SK-N-SH (cell line): Measurements from ENCODE around the gene AUH. TPM values are rescaled to one million over a fixed set of nuclear protein-coding genes. Genes with fewer than 3 reads are reported as not detected.

ENCODE experiments used
- CTCF ChIA-PET: fragments of 300-600, 350-600 bp; formaldehyde crosslinking; extraction: SDS; loops from one replicate; lab custom pipeline; 2021; lab: Yijun Ruan, JAX
- POLR2A ChIA-PET: fragments of 350-600 bp; sonication (Branson Sonifier 250); formaldehyde crosslinking; extraction: SDS; loops from one replicate; lab custom pipeline; 2020; ENCODE audit warnings: antibody characterized with exemption, inconsistent platforms; lab: Yijun Ruan, JAX
- DNase-seq: peaks from one replicate; pipeline ENCODE4 v3.0.0; 2012
- H2AFZ ChIP-seq: fragments of 200-600 bp; sonication (generic); 2 replicates; pipeline ENCODE4 v1.8.1; 2016; ENCODE audit warnings: antibody characterized with exemption, mild to moderate bottlenecking, low read depth
- H3F3A ChIP-seq: fragments of 200-600 bp; sonication (generic); replicated peaks from 2 replicates; pipeline ENCODE3; 2016; ENCODE audit warnings: antibody characterized with exemption, mild to moderate bottlenecking; ENCODE audit not compliant: insufficient read depth
- H3K27ac ChIP-seq, 2 experiments: fragments of 200-500 bp in 1 of 2; fragments of 200-600 bp in 1 of 2; sonication (Bioruptor generic) in 1 of 2; sonication (generic), shearing (Covaris generic) in 1 of 2; 2 replicates each; pipeline versions ENCODE4 v1.5.1 to v1.6.1; 2014 to 2016; ENCODE audit warnings: low read depth in 2 of 2, inconsistent platforms in 1 of 2, low read length in 1 of 2, mild to moderate bottlenecking in 1 of 2, mixed read lengths in 1 of 2
- H3K27me3 ChIP-seq: fragments of 200-600 bp; sonication (generic), shearing (Covaris generic); 2 replicates; pipeline ENCODE4 v1.6.1; 2016; ENCODE audit warnings: mixed run types; ENCODE audit not compliant: insufficient read depth
- H3K36me3 ChIP-seq, 2 experiments: fragments of 200-500 bp in 1 of 2; fragments of 200-600 bp in 1 of 2; sonication (Bioruptor generic) in 1 of 2; sonication (generic) in 1 of 2; replicated peaks in 1 of 2; 2 replicates each; pipeline versions ENCODE3 to v1.5.1; 2014 to 2016; ENCODE audit warnings: low read length in 1 of 2, mild to moderate bottlenecking in 1 of 2; ENCODE audit not compliant: insufficient read depth in 2 of 2, control insufficient read depth in 1 of 2
- H3K4me1 ChIP-seq, 2 experiments: fragments of 200-500 bp in 1 of 2; fragments of 200-600 bp in 1 of 2; sonication (Bioruptor generic) in 1 of 2; sonication (generic), shearing (Covaris generic) in 1 of 2; 2 replicates each; pipeline versions ENCODE4 v1.5.1 to v1.6.1; 2014 to 2016; ENCODE audit warnings: low read depth in 1 of 2, low read length in 1 of 2, mixed run types in 1 of 2; ENCODE audit not compliant: insufficient read depth in 2 of 2, control insufficient read depth in 1 of 2
- H3K4me2 ChIP-seq: fragments of 200-600 bp; sonication (generic), shearing (Covaris generic); 2 replicates; pipeline ENCODE4 v1.6.1; 2017; ENCODE audit warnings: mixed run types
- H3K4me3 ChIP-seq, 2 experiments: fragments of 200-500 bp in 1 of 2; fragments of 200-600 bp in 1 of 2; sonication (Bioruptor generic) in 1 of 2; sonication (generic), shearing (Covaris generic) in 1 of 2; 2 replicates each; pipeline versions ENCODE4 v1.5.1 to v1.8.1; 2014 to 2016; ENCODE audit warnings: low read depth in 2 of 2, inconsistent platforms in 1 of 2, low read length in 1 of 2, mild to moderate bottlenecking in 1 of 2, mixed read lengths in 1 of 2, moderate library complexity in 1 of 2
- H3K79me2 ChIP-seq: fragments of 200-600 bp; sonication (generic); 2 replicates; pipeline ENCODE4 v1.8.1; 2017; ENCODE audit warnings: mild to moderate bottlenecking; ENCODE audit not compliant: insufficient read depth
- H3K9ac ChIP-seq: fragments of 200-600 bp; sonication (generic); 2 replicates; pipeline ENCODE4 v1.6.1; 2017; ENCODE audit warnings: mixed run types
- H3K9me2 ChIP-seq: fragments of 200-600 bp; sonication (generic); 2 replicates; pipeline ENCODE4 v1.6.1; 2017; ENCODE audit warnings: mixed run types
- H3K9me3 ChIP-seq: fragments of 200-600 bp; sonication (generic); 2 replicates; pipeline ENCODE4 v1.6.1; 2017; ENCODE audit warnings: mixed run types, mild to moderate bottlenecking, moderate library complexity
- H4K20me1 ChIP-seq: fragments of 200-600 bp; sonication (generic); 2 replicates; pipeline ENCODE4 v1.6.1; 2017; ENCODE audit warnings: mild to moderate bottlenecking, mixed run types; ENCODE audit not compliant: insufficient read depth
- CHD2 ChIP-seq: fragments of 150-350 bp; IDR thresholded peaks from 2 replicates; pipeline ENCODE4 v1.6.1; 2018; ENCODE audit warnings: low read length; ENCODE audit not compliant: partially characterized antibody
- CTCF ChIP-seq: fragments of 200-600 bp; sonication (generic); IDR thresholded peaks from 2 replicates; pipeline ENCODE4 v1.6.1; 2017; ENCODE audit warnings: antibody characterized with exemption, mild to moderate bottlenecking, moderate library complexity
- EZH2phosphoT487 ChIP-seq: fragments of 200-600 bp; sonication (generic); IDR thresholded peaks from 2 replicates; pipeline ENCODE4 v1.6.1; 2017; ENCODE audit warnings: low read depth, mixed run types, mild to moderate bottlenecking, antibody characterized with exemption, moderate library complexity, borderline replicate concordance
- GABPA ChIP-seq: IDR thresholded peaks from 2 replicates; pipeline ENCODE4 v1.4.0; 2012; ENCODE audit warnings: low read depth, mild to moderate bottlenecking
- JUND ChIP-seq: IDR thresholded peaks from 2 replicates; pipeline ENCODE4 v1.4.0; 2012
- MEF2A ChIP-seq: IDR thresholded peaks from 2 replicates; pipeline ENCODE4 v1.4.0; 2012; ENCODE audit warnings: low read depth, borderline replicate concordance
- MXI1 ChIP-seq: IDR thresholded peaks from 2 replicates; pipeline ENCODE4 v1.6.1; 2012; ENCODE audit warnings: mild to moderate bottlenecking, low read depth, low read length, improper control_type of control experiment
- PBX3 ChIP-seq: IDR thresholded peaks from 2 replicates; pipeline ENCODE4; 2012
- RCOR1 ChIP-seq: fragments of 150-350 bp; IDR thresholded peaks from 2 replicates; pipeline ENCODE4 v1.6.1; 2017; ENCODE audit warnings: antibody characterized with exemption, low read length
- RFX5 ChIP-seq: IDR thresholded peaks from 2 replicates; pipeline ENCODE4 v1.6.1; 2012; ENCODE audit warnings: mild to moderate bottlenecking, improper control_type of control experiment, low read length
- RXRA ChIP-seq: IDR thresholded peaks from 2 replicates; pipeline ENCODE4 v1.4.0; 2012; ENCODE audit warnings: low read depth, mild to moderate bottlenecking, borderline replicate concordance
- SIN3A ChIP-seq: IDR thresholded peaks from 2 replicates; pipeline ENCODE4 v1.6.1; 2012; ENCODE audit warnings: low read depth, mild to moderate bottlenecking, low read length, moderate library complexity, borderline replicate concordance
- SMC3 ChIP-seq: IDR thresholded peaks from 2 replicates; pipeline ENCODE4 v1.6.1; 2012; ENCODE audit warnings: low read depth, low read length, improper control_type of control experiment
- TAF1 ChIP-seq: IDR thresholded peaks from 2 replicates; pipeline ENCODE4 v1.6.1; 2012; ENCODE audit warnings: low read depth, mild to moderate bottlenecking, low read length, moderate library complexity, borderline replicate concordance
- TCF12 ChIP-seq: IDR thresholded peaks from 2 replicates; pipeline ENCODE4 v1.4.0; 2012
- TEAD4 ChIP-seq: IDR thresholded peaks from 2 replicates; pipeline ENCODE4 v1.4.0; 2012; ENCODE audit warnings: mild to moderate bottlenecking, borderline replicate concordance; ENCODE audit not compliant: insufficient read depth
- USF2 ChIP-seq: fragments of 150-350 bp; IDR thresholded peaks from 2 replicates; pipeline ENCODE4 v1.6.1; 2017; ENCODE audit warnings: antibody characterized with exemption, low read length, low read depth, borderline replicate concordance
- polyA plus RNA-seq, 3 experiments: library from polyadenylated mRNA; depleted of rRNA; stranded (reverse); fragments of >200 nt; gene quantifications; 2 replicates each; pipeline ENCODE4 v1.2.3, GENCODE V29; 2012
- TF ChIP-seq, protein P1 (sequence below): IDR thresholded peaks from 2 replicates; pipeline ENCODE4 v1.6.1; 2012; ENCODE audit warnings: mild to moderate bottlenecking, low read depth, low read length, moderate library complexity

Gene AUH
- polyA plus RNA-seq, 1 of the 3 experiments (the other 2 are of a cell fraction) = 7.6 TPM

GRCh38 chr9:91338681-91339080, 23.0 kb downstream of the AUH start:
- H3K4me1 ChIP-seq = no peaks in the 10 kb centered on the region
- no peaks in the 10 kb centered on the region for H4K20me1 ChIP-seq
- H3K36me3 ChIP-seq = peaks cover 14 to 22% of the 10 kb centered on the region in 2 experiments
- no peaks in the 10 kb centered on the region for H3K27me3 ChIP-seq
- H3K9me3 ChIP-seq = no peaks in the 10 kb centered on the region
- ChIA-PET POLR2A (no interaction called here), CTCF (no interaction called here)
- H3K4me3 ChIP-seq = no peak overlapping the region
- H3K27ac ChIP-seq = no peak overlapping the region
- no peak overlapping the region for H3K4me2 ChIP-seq
- no peaks in the 10 kb centered on the region for H3F3A ChIP-seq
- H3K9ac ChIP-seq = no peak overlapping the region
- H3K79me2 ChIP-seq = 0 out of 2 replicates have a peak, but pooled peaks cover under 1% of the 10 kb centered on the region
- no peak overlapping the region for H2AFZ ChIP-seq
- DNase-seq = no peak
- no peaks in the 10 kb centered on the region for H3K9me2 ChIP-seq
- TF ChIP-seq SIN3A = no peak
- TF ChIP-seq CHD2 = no peak
- no peak for TF ChIP-seq MEF2A
- no peak for TF ChIP-seq EZH2phosphoT487
- no peak for TF ChIP-seq JUND
- TF ChIP-seq RCOR1 = no peak
- no peak for TF ChIP-seq SMC3
- TF ChIP-seq PBX3 = no peak
- TF ChIP-seq TCF12 = no peak
- TF ChIP-seq MXI1 = no peak
- TF ChIP-seq, protein P1, sequence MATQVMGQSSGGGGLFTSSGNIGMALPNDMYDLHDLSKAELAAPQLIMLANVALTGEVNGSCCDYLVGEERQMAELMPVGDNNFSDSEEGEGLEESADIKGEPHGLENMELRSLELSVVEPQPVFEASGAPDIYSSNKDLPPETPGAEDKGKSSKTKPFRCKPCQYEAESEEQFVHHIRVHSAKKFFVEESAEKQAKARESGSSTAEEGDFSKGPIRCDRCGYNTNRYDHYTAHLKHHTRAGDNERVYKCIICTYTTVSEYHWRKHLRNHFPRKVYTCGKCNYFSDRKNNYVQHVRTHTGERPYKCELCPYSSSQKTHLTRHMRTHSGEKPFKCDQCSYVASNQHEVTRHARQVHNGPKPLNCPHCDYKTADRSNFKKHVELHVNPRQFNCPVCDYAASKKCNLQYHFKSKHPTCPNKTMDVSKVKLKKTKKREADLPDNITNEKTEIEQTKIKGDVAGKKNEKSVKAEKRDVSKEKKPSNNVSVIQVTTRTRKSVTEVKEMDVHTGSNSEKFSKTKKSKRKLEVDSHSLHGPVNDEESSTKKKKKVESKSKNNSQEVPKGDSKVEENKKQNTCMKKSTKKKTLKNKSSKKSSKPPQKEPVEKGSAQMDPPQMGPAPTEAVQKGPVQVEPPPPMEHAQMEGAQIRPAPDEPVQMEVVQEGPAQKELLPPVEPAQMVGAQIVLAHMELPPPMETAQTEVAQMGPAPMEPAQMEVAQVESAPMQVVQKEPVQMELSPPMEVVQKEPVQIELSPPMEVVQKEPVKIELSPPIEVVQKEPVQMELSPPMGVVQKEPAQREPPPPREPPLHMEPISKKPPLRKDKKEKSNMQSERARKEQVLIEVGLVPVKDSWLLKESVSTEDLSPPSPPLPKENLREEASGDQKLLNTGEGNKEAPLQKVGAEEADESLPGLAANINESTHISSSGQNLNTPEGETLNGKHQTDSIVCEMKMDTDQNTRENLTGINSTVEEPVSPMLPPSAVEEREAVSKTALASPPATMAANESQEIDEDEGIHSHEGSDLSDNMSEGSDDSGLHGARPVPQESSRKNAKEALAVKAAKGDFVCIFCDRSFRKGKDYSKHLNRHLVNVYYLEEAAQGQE = no peak
- TF ChIP-seq GABPA = no peak
- no peak for TF ChIP-seq TEAD4
- TF ChIP-seq USF2 = no peak
- no peak for TF ChIP-seq TAF1
- no peak for TF ChIP-seq RXRA
- no peak for TF ChIP-seq CTCF
- TF ChIP-seq RFX5 = no peak
